Measurements from ENCODE around the gene ZNHIT2.

Gene ZNHIT2

GRCh38 chr11:65111744-65112545 lies 5.6 kb downstream of the ZNHIT2 start, which contains the start of gene TM7SF2:
TSS of gene TM7SF2 (plus strand) at chr11:65111872. CDS start at chr11:65112016, 144 bp downstream.
- WGBS (ENCODE audit: insufficient coverage), result under 1% methylated on average over 52 of the region's 64 CpGs
- Histone ChIP-seq H3K36me3 (ENCODE audit: control insufficient read depth in 4 of 4, insufficient read depth in 4 of 4, low read length in 3 of 4) (peaks cover 0 to 60% (median 29%) of the 10 kb centered on the region in 4 experiments), H3K27me3 (replicated peaks in 2 of 5; ENCODE audit: control insufficient read depth in 4 of 5, insufficient read depth in 5 of 5, low read length in 4 of 5) (no peaks in the 10 kb centered on the region), H3K9me3 (ENCODE audit: control extremely low read depth in 1 of 5, control insufficient read depth in 4 of 5, insufficient read depth in 2 of 5, low read depth in 1 of 5, low read length in 4 of 5) (no peaks in the 10 kb centered on the region), H3K4me1 (ENCODE audit: control extremely low read depth in 1 of 4, control insufficient read depth in 4 of 4, insufficient read depth in 4 of 4, low read length in 3 of 4) (peaks cover 0 to 51% (median 40%) of the 10 kb centered on the region in 4 experiments), H3K27ac (ENCODE audit: insufficient read depth in 1 of 2, low read depth in 1 of 2, low read length in 2 of 2, poor library complexity in 1 of 2, severe bottlenecking in 2 of 2) (peak within 1 kb of the TSS in 1 of 2 experiments; percentile 61), H3K4me3 (ENCODE audit: control insufficient read depth in 1 of 7, extremely low read depth in 1 of 7, insufficient read depth in 4 of 7, low read depth in 2 of 7, low read length in 6 of 7) (peak within 1 kb of the TSS; percentile 52 to 80 (median 74))
- DNase-seq, result peak; percentile 91 to 95 (median 94)
- ChIA-PET CTCF (interaction anchor here (0.7 to 4.9 kb wide), 22 partner anchors 8 to 203 kb away, joined by 3 to 56 read pairs (median 4); partner anchors contain the start of genes ARL2, CAPN1, CDC42EP2 and FAU), POLR2A (interaction anchor here (0.7 to 2.8 kb wide), 6 partner anchors 16 to 96 kb away, joined by 3 to 7 read pairs (median 3); partner anchors contain the start of genes SYVN1 and VPS51)

DNA sequence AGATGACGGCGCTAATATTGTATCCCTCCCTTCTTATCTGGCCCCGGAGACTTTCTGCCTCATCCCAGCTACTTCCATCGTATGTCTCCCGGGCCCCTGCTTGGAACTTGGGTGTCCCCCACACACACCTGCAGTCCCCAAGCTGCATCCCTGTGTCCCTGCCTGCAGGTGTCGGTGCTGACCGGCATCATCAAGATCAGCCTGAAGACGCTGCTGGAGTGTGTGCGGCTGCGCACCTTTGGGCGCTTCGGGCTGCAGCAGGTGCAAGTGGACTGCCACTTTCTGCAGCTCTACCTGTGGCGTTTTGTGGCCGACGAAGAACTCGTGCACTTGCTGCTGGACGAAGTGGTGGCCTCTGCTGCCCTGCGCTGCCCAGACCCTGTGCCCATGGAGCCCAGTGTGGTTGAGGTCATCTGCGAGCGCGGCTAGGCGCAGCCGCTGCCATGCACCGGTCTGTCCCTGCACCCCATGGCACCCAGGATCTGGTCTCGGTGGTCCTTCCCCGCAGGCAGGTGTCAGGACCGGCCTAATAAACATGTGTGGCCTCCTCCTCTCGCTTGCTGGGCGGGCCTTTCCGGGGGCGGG lies 6.2 kb downstream of the ZNHIT2 start:
- Histone ChIP-seq H3K27ac (ENCODE audit: insufficient read depth in 1 of 2, low read depth in 1 of 2, low read length in 2 of 2, poor library complexity in 1 of 2, severe bottlenecking in 2 of 2) (no peak overlapping the region), H3K4me3 (ENCODE audit: control insufficient read depth in 1 of 7, extremely low read depth in 1 of 7, insufficient read depth in 4 of 7, low read depth in 2 of 7, low read length in 6 of 7) (peak overlapping the region in 3 of 7 experiments; percentile 74 to 80 (median 74)), H3K36me3 (ENCODE audit: control insufficient read depth in 4 of 4, insufficient read depth in 4 of 4, low read length in 3 of 4) (peaks cover 0 to 59% (median 30%) of the 10 kb centered on the region in 4 experiments), H3K9me3 (ENCODE audit: control extremely low read depth in 1 of 5, control insufficient read depth in 4 of 5, insufficient read depth in 2 of 5, low read depth in 1 of 5, low read length in 4 of 5) (no peaks in the 10 kb centered on the region), H3K27me3 (replicated peaks in 2 of 5; ENCODE audit: control insufficient read depth in 4 of 5, insufficient read depth in 5 of 5, low read length in 4 of 5) (no peaks in the 10 kb centered on the region), H3K4me1 (ENCODE audit: control extremely low read depth in 1 of 4, control insufficient read depth in 4 of 4, insufficient read depth in 4 of 4, low read length in 3 of 4) (peaks cover 0 to 44% (median 34%) of the 10 kb centered on the region in 4 experiments)
- 68% methylated on average over 31 of the region's 31 CpGs for WGBS (ENCODE audit: insufficient coverage)
- POLR2A ChIA-PET, result interaction anchor here (0.7 to 2.8 kb wide), 8 partner anchors 12 to 95 kb away, joined by 3 to 7 read pairs (median 3); partner anchors contain the start of genes SYVN1 and VPS51
- CTCF ChIA-PET, result interaction anchor here (0.7 to 4.9 kb wide), 24 partner anchors 8 to 203 kb away, joined by 3 to 56 read pairs (median 4); partner anchors contain the start of genes ARL2, BATF2, CAPN1 and CDC42EP2
- DNase-seq, result no peak

GRCh38 chr11:65110354-65110861 lies 7.1 kb downstream of the ZNHIT2 start:
- DNase-seq, result peak; percentile 85 to 94 (median 90)
- Histone ChIP-seq H3K9me3 (ENCODE audit: control extremely low read depth in 1 of 5, control insufficient read depth in 4 of 5, insufficient read depth in 2 of 5, low read depth in 1 of 5, low read length in 4 of 5) (no peaks in the 10 kb centered on the region), H3K27ac (ENCODE audit: insufficient read depth in 1 of 2, low read depth in 1 of 2, low read length in 2 of 2, poor library complexity in 1 of 2, severe bottlenecking in 2 of 2) (no peak overlapping the region), H3K36me3 (ENCODE audit: control insufficient read depth in 4 of 4, insufficient read depth in 4 of 4, low read length in 3 of 4) (peaks cover 2 to 56% (median 30%) of the 10 kb centered on the region in 4 experiments), H3K4me3 (ENCODE audit: control insufficient read depth in 1 of 7, extremely low read depth in 1 of 7, insufficient read depth in 4 of 7, low read depth in 2 of 7, low read length in 6 of 7) (no peak overlapping the region), H3K27me3 (replicated peaks in 2 of 5; ENCODE audit: control insufficient read depth in 4 of 5, insufficient read depth in 5 of 5, low read length in 4 of 5) (no peaks in the 10 kb centered on the region), H3K4me1 (ENCODE audit: control extremely low read depth in 1 of 4, control insufficient read depth in 4 of 4, insufficient read depth in 4 of 4, low read length in 3 of 4) (peaks cover 0 to 36% (median 31%) of the 10 kb centered on the region in 4 experiments)
- POLR2A ChIA-PET, result interaction anchor here (0.7 to 1.3 kb wide), 5 partner anchors 11 to 71 kb away, joined by 3 to 5 read pairs (median 3); partner anchors contain the start of genes CAPN1 and VPS51
- 19% methylated on average over 15 of the region's 18 CpGs for WGBS (ENCODE audit: insufficient coverage)
- CTCF ChIA-PET, result interaction anchor here (0.6 to 4.9 kb wide), 20 partner anchors 7 to 204 kb away, joined by 3 to 56 read pairs (median 4); partner anchors contain the start of genes ARL2, BATF2, CAPN1 and CDC42EP2

GRCh38 chr11:65109231-65110198 lies 8.0 kb downstream of the ZNHIT2 start:
- Histone ChIP-seq H3K27ac (ENCODE audit: insufficient read depth in 1 of 2, low read depth in 1 of 2, low read length in 2 of 2, poor library complexity in 1 of 2, severe bottlenecking in 2 of 2) (no peak overlapping the region), H3K27me3 (replicated peaks in 2 of 5; ENCODE audit: control insufficient read depth in 4 of 5, insufficient read depth in 5 of 5, low read length in 4 of 5) (no peaks in the 10 kb centered on the region), H3K36me3 (ENCODE audit: control insufficient read depth in 4 of 4, insufficient read depth in 4 of 4, low read length in 3 of 4) (peaks cover 2 to 52% (median 34%) of the 10 kb centered on the region in 4 experiments), H3K4me1 (ENCODE audit: control extremely low read depth in 1 of 4, control insufficient read depth in 4 of 4, insufficient read depth in 4 of 4, low read length in 3 of 4) (peaks cover 0 to 35% (median 31%) of the 10 kb centered on the region in 4 experiments), H3K4me3 (ENCODE audit: control insufficient read depth in 1 of 7, extremely low read depth in 1 of 7, insufficient read depth in 4 of 7, low read depth in 2 of 7, low read length in 6 of 7) (no peak overlapping the region), H3K9me3 (ENCODE audit: control extremely low read depth in 1 of 5, control insufficient read depth in 4 of 5, insufficient read depth in 2 of 5, low read depth in 1 of 5, low read length in 4 of 5) (no peaks in the 10 kb centered on the region)
- CTCF ChIA-PET, result interaction anchor here (0.6 to 4.9 kb wide), 15 partner anchors 7 to 141 kb away, joined by 3 to 56 read pairs (median 6); partner anchors contain the start of genes ARL2, CAPN1, FAU and MRPL49
- POLR2A ChIA-PET, result interaction anchor here (0.9 to 1.3 kb wide), 5 partner anchors 10 to 72 kb away, joined by 3 to 5 read pairs (median 3); partner anchors contain the start of gene CAPN1
- 92% methylated on average over 33 of the region's 36 CpGs for WGBS (ENCODE audit: insufficient coverage)
- no peak for DNase-seq

DNA sequence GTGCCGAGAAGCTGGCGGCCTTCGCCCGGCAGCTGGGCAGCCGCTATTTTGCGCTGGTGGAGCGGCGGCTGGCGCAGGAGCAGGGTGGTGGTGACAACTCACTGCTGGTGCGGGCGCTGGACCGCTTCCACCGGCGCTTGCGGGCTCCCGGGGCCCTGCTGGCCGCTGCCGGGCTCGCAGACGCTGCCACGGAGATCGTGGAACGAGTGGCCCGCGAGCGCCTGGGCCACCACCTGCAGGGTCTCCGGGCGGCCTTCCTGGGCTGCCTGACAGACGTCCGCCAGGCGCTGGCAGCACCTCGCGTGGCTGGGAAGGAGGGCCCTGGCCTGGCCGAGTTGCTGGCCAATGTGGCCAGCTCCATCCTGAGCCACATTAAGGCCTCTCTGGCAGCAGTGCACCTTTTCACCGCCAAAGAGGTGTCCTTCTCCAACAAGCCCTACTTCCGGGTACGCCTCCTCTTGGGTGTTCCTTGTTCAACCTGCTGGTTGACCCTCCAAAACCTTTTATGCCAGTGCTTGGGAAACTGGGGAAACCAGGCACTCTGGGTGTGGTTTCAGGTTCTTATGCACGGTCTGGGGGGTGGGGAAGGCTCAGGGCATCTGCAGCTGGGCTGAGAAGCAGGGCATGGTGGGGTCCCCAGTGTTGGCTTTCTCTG lies 8.9 kb downstream of the ZNHIT2 start:
- Histone ChIP-seq H3K4me1 (ENCODE audit: control extremely low read depth in 1 of 4, control insufficient read depth in 4 of 4, insufficient read depth in 4 of 4, low read length in 3 of 4) (peaks cover 0 to 29% (median 28%) of the 10 kb centered on the region in 4 experiments), H3K27me3 (replicated peaks in 2 of 5; ENCODE audit: control insufficient read depth in 4 of 5, insufficient read depth in 5 of 5, low read length in 4 of 5) (no peaks in the 10 kb centered on the region), H3K4me3 (ENCODE audit: control insufficient read depth in 1 of 7, extremely low read depth in 1 of 7, insufficient read depth in 4 of 7, low read depth in 2 of 7, low read length in 6 of 7) (no peak overlapping the region), H3K27ac (ENCODE audit: insufficient read depth in 1 of 2, low read depth in 1 of 2, low read length in 2 of 2, poor library complexity in 1 of 2, severe bottlenecking in 2 of 2) (no peak overlapping the region), H3K9me3 (ENCODE audit: control extremely low read depth in 1 of 5, control insufficient read depth in 4 of 5, insufficient read depth in 2 of 5, low read depth in 1 of 5, low read length in 4 of 5) (no peaks in the 10 kb centered on the region), H3K36me3 (ENCODE audit: control insufficient read depth in 4 of 4, insufficient read depth in 4 of 4, low read length in 3 of 4) (peaks cover 2 to 51% (median 36%) of the 10 kb centered on the region in 4 experiments)
- DNase-seq, result no peak
- WGBS (ENCODE audit: insufficient coverage), result 97% methylated on average over 32 of the region's 38 CpGs
- ChIA-PET POLR2A (interaction anchor here (1.0 to 1.1 kb wide), 2 partner anchors 41 to 73 kb away, joined by 3 read pairs; partner anchors contain the start of gene CAPN1), CTCF (interaction anchor here (1.0 to 4.9 kb wide), 7 partner anchors 9 to 72 kb away, joined by 3 to 56 read pairs (median 4); partner anchors contain the start of genes FAU, MRPL49, VPS51 and ZNHIT2)
